H9 (cell line): ENCODE measurements around the gene LGALS7. TPM values are rescaled to one million over a fixed set of nuclear protein-coding genes. Genes with fewer than 3 reads are reported as not detected.

Experiments
- DNase-seq: peaks from one replicate; pipeline ENCODE4 v3.0.0-alpha.2; 2017
- H2AFZ ChIP-seq: one replicate; pipeline ENCODE4 v1.6.1; 2013; ENCODE audit warnings: mild to moderate bottlenecking, low read length, control low read depth, moderate library complexity
- H2AK5ac ChIP-seq: 2 replicates; pipeline ENCODE4 v1.6.1; 2013; ENCODE audit warnings: low read length, control low read depth, mixed read lengths; ENCODE audit not compliant: insufficient read length
- H2BK120ac ChIP-seq: one replicate; pipeline ENCODE4 v1.6.1; 2013; ENCODE audit warnings: low read depth, mild to moderate bottlenecking, low read length, control low read depth, inconsistent platforms; ENCODE audit not compliant: poor library complexity, severe bottlenecking
- H2BK12ac ChIP-seq: 2 replicates; pipeline ENCODE4 v1.6.1; 2013; ENCODE audit warnings: low read length, control low read depth, mixed read lengths, low read depth; ENCODE audit not compliant: insufficient read length
- H2BK15ac ChIP-seq: 2 replicates; pipeline ENCODE4 v1.6.1; 2013; ENCODE audit warnings: low read depth, low read length, control low read depth
- H2BK20ac ChIP-seq: one replicate; pipeline ENCODE4 v1.6.1; 2013; ENCODE audit warnings: low read depth, mild to moderate bottlenecking, low read length, control low read depth, inconsistent platforms; ENCODE audit not compliant: poor library complexity, severe bottlenecking
- H2BK5ac ChIP-seq: 2 replicates; pipeline ENCODE4 v1.6.1; 2013; ENCODE audit warnings: low read length, control low read depth, mixed read lengths; ENCODE audit not compliant: insufficient read length
- H3K14ac ChIP-seq: 2 replicates; pipeline ENCODE4 v1.6.1; 2013; ENCODE audit warnings: low read length, control low read depth; ENCODE audit not compliant: insufficient read depth
- H3K18ac ChIP-seq: 2 replicates; pipeline ENCODE4 v1.6.1; 2013; ENCODE audit warnings: low read depth, mild to moderate bottlenecking, mixed read lengths, low read length, control low read depth; ENCODE audit not compliant: insufficient read length
- H3K23ac ChIP-seq: 2 replicates; pipeline ENCODE4 v1.6.1; 2013; ENCODE audit warnings: low read length, control low read depth, mixed read lengths, low read depth; ENCODE audit not compliant: insufficient read length
- H3K23me2 ChIP-seq: 2 replicates; pipeline ENCODE4 v1.6.1; 2013; ENCODE audit warnings: low read depth, mild to moderate bottlenecking, mixed read lengths, low read length, control low read depth; ENCODE audit not compliant: insufficient read length, poor library complexity, severe bottlenecking
- H3K27ac ChIP-seq: 2 replicates; pipeline ENCODE4 v1.5.1; 2013; ENCODE audit warnings: low read length, control low read depth, mixed read lengths, low read depth; ENCODE audit not compliant: insufficient read length
- H3K27me3 ChIP-seq: 2 replicates; pipeline ENCODE4 v1.6.1; 2013; ENCODE audit warnings: low read length, control low read depth, inconsistent platforms; ENCODE audit not compliant: insufficient read depth
- H3K4ac ChIP-seq: 2 replicates; pipeline ENCODE4 v1.6.1; 2013; ENCODE audit warnings: low read depth, mild to moderate bottlenecking, control low read depth, inconsistent platforms, low read length, moderate library complexity
- H3K4me1 ChIP-seq: 2 replicates; pipeline ENCODE4 v1.6.1; 2013; ENCODE audit warnings: low read length, control low read depth, inconsistent platforms; ENCODE audit not compliant: insufficient read depth
- H3K4me2 ChIP-seq: 2 replicates; pipeline ENCODE4 v1.6.1; 2013; ENCODE audit warnings: low read length, control low read depth, mixed read lengths; ENCODE audit not compliant: insufficient read length, insufficient read depth
- H3K56ac ChIP-seq: 2 replicates; pipeline ENCODE4 v1.6.1; 2013; ENCODE audit warnings: low read depth, mild to moderate bottlenecking, mixed read lengths, low read length, control low read depth; ENCODE audit not compliant: insufficient read length
- H3K79me1 ChIP-seq: 2 replicates; pipeline ENCODE4 v1.6.1; 2013; ENCODE audit warnings: low read depth, mild to moderate bottlenecking, moderate library complexity, low read length, control low read depth, inconsistent platforms; ENCODE audit not compliant: insufficient read depth, poor library complexity, severe bottlenecking
- H3K79me2 ChIP-seq: 2 replicates; pipeline ENCODE4 v1.6.1; 2013; ENCODE audit warnings: low read length, control low read depth, inconsistent platforms; ENCODE audit not compliant: insufficient read depth
- H3K9ac ChIP-seq: 2 replicates; pipeline ENCODE4 v1.6.1; 2013; ENCODE audit warnings: low read length, control low read depth, mixed read lengths; ENCODE audit not compliant: insufficient read length; ENCODE audit errors: extremely low read depth
- H3K9me3 ChIP-seq: one replicate; pipeline ENCODE4 v1.6.1; 2013; ENCODE audit warnings: low read depth, low read length, inconsistent platforms; ENCODE audit not compliant: control insufficient read depth
- H3T11ph ChIP-seq: one replicate; pipeline ENCODE4 v1.6.1; 2013; ENCODE audit warnings: mild to moderate bottlenecking, low read length, control low read depth, inconsistent platforms
- H4K20me1 ChIP-seq: one replicate; pipeline ENCODE4 v1.6.1; 2013; ENCODE audit not compliant: control insufficient read depth, insufficient read length, insufficient read depth
- H4K5ac ChIP-seq: 2 replicates; pipeline ENCODE4 v1.6.1; 2013; ENCODE audit warnings: low read depth, mild to moderate bottlenecking, mixed read lengths, low read length, control low read depth; ENCODE audit not compliant: insufficient read length
- H4K8ac ChIP-seq: replicated peaks from 2 replicates; pipeline ENCODE4 v1.6.1; 2013; ENCODE audit warnings: low read length, control low read depth, mixed read lengths, low read depth; ENCODE audit not compliant: insufficient read length
- H4K91ac ChIP-seq: 2 replicates; pipeline ENCODE4 v1.6.1; 2013; ENCODE audit warnings: low read depth, mild to moderate bottlenecking, moderate library complexity, mixed read lengths, low read length, control low read depth; ENCODE audit not compliant: insufficient read length
- H3K27ac Mint-ChIP-seq, 3 experiments: 2 replicates in 2 of 3; 3 replicates in 1 of 3; pipeline ENCODE4 v1.8.0; 2020 to 2021; ENCODE audit warnings: mixed read lengths in 3 of 3, mild to moderate bottlenecking in 1 of 3, moderate library complexity in 1 of 3
- H3K27me3 Mint-ChIP-seq: 2 replicates; pipeline ENCODE4 v1.8.0; 2021; ENCODE audit warnings: low read depth, mild to moderate bottlenecking, moderate library complexity, mixed read lengths
- H3K36me3 Mint-ChIP-seq, 3 experiments: 2 replicates in 2 of 3; 3 replicates in 1 of 3; pipeline ENCODE4 v1.8.0; 2020 to 2021; ENCODE audit warnings: low read depth in 3 of 3, mixed read lengths in 3 of 3; ENCODE audit not compliant: insufficient read depth in 1 of 3
- H3K4me1 Mint-ChIP-seq, 2 experiments: 2 replicates each; pipeline ENCODE4 v1.8.0; 2020; ENCODE audit warnings: mixed read lengths in 2 of 2
- H3K4me3 Mint-ChIP-seq, 2 experiments: 2 replicates in 1 of 2; 3 replicates in 1 of 2; pipeline ENCODE4 v1.8.0; 2020 to 2021; ENCODE audit warnings: mild to moderate bottlenecking in 2 of 2, mixed read lengths in 2 of 2, moderate library complexity in 1 of 2
- H3K9me3 Mint-ChIP-seq, 2 experiments: 2 replicates in 1 of 2; 3 replicates in 1 of 2; pipeline ENCODE4 v1.8.0; 2020; ENCODE audit warnings: mild to moderate bottlenecking in 2 of 2, mixed read lengths in 2 of 2, moderate library complexity in 1 of 2
- CTCF ChIP-seq: fragments of 200-600 bp; sonication (generic); conservative IDR thresholded peaks from 3 replicates; pipeline ENCODE4 v1.8.0; 2021; ENCODE audit warnings: antibody characterized with exemption, mild to moderate bottlenecking
- WGBS: extraction: QIAGEN DNeasy Blood & Tissue Kit; methylation state at CpG from one replicate; pipeline ENCODE4 v1.1.7; 2013; ENCODE audit warnings: missing lambda C conversion rate, low lambda C conversion rate, mixed read lengths; ENCODE audit not compliant: insufficient read length; ENCODE audit errors: extremely low coverage; 5-methylcytosine and 5-hydroxymethylcytosine counted together
- total RNA-seq: library from RNA; stranded (reverse); gene quantifications from 2 replicates; pipeline ENCODE4 v1.2.1, GENCODE V29; 2021

Gene LGALS7
- total RNA-seq, 1 experiment from 2014 or later = not detected

- Histone ChIP-seq H2BK12ac (no peak overlapping the region), H3K9me3 (no peaks in the 10 kb centered on the region), H3K9ac (no peak overlapping the region), H4K5ac (no peak overlapping the region), H3K56ac (no peak overlapping the region), H3K14ac (no peak overlapping the region), H3K27ac (no peak overlapping the region), H3K18ac (no peak overlapping the region), H3K27me3 (no peaks in the 10 kb centered on the region), H3K4me2 (no peak overlapping the region), H2BK20ac (no peak overlapping the region), H3K4me1 (no peaks in the 10 kb centered on the region), H2BK120ac (no peak overlapping the region), H4K20me1 (no peaks in the 10 kb centered on the region), H3K79me1 (no peaks in the 10 kb centered on the region), H2AK5ac (no peak overlapping the region), H2AFZ (no peak overlapping the region), H4K91ac (no peak overlapping the region), H3K4ac (no peak overlapping the region), H3K23ac (no peak overlapping the region), H3T11ph (no peak overlapping the region), H4K8ac (no peak overlapping the region), H3K79me2 (no peaks in the 10 kb centered on the region), H2BK5ac (no peak overlapping the region), H2BK15ac (no peak overlapping the region), H3K23me2 (no peaks in the 10 kb centered on the region)
- H3K27me3 Mint-ChIP-seq = 0 out of 2 replicates have a peak, but pooled peaks cover 2% of the 10 kb centered on the region
- H3K36me3 Mint-ChIP-seq = peaks cover 28 to 52% (median 48%) of the 10 kb centered on the region in 3 experiments
- H3K27ac Mint-ChIP-seq = no peak overlapping the region
- peaks cover 6 to 7% of the 10 kb centered on the region in 2 experiments for H3K4me1 Mint-ChIP-seq
- TF ChIP-seq CTCF = no peak
- DNase-seq = no peak
- no CpG with 5 or more reads among the region's 15 CpGs for WGBS
- peaks cover 9 to 12% of the 10 kb centered on the region in 2 experiments; a peak in 4 of 5 replicates for H3K9me3 Mint-ChIP-seq
- no peak overlapping the region for H3K4me3 Mint-ChIP-seq
These were observed 43.8 kb upstream of the LGALS7 start for GRCh38 chr19:38817081-38817480.
